Hindlimb muscle (tissue), 1 donor: Measurements from ENCODE around the gene PPP2CA. TPM values are rescaled to one million over a fixed set of nuclear protein-coding genes. Genes with fewer than 3 reads are reported as not detected.

Experiments
- DNase-seq: peaks from one replicate; pipeline ENCODE4 v3.0.0-alpha.2; 2013
- polyA plus RNA-seq: library from polyadenylated mRNA; unstranded; fragments of 120-200 nt; gene quantifications from one replicate; pipeline ENCODE4 v1.2.1, GENCODE V29; 2013; ENCODE audit not compliant: insufficient read length

PPP2CA gene
- polyA plus RNA-seq, 1 donor = 111 TPM

DNA sequence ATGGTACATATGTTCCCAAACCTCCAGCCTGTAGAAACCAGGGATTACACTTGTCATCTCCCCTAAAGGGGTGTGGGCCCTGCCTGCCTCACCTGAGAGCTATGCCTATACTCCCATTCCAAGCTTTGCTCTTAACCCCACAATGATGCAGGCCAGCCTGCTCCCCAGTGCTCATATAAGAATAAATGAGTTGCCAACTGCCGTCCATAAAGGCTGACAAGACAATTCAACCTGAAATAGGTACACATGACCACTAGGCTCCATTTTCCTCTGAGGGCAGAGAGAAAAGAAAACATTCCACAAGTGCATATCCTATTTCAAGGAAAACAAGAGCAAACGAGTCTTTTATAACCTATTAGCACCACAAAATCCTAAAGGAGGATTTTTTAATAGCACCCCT, 77.6 kb downstream of the PPP2CA start:
- DNase-seq = no peak

DNA sequence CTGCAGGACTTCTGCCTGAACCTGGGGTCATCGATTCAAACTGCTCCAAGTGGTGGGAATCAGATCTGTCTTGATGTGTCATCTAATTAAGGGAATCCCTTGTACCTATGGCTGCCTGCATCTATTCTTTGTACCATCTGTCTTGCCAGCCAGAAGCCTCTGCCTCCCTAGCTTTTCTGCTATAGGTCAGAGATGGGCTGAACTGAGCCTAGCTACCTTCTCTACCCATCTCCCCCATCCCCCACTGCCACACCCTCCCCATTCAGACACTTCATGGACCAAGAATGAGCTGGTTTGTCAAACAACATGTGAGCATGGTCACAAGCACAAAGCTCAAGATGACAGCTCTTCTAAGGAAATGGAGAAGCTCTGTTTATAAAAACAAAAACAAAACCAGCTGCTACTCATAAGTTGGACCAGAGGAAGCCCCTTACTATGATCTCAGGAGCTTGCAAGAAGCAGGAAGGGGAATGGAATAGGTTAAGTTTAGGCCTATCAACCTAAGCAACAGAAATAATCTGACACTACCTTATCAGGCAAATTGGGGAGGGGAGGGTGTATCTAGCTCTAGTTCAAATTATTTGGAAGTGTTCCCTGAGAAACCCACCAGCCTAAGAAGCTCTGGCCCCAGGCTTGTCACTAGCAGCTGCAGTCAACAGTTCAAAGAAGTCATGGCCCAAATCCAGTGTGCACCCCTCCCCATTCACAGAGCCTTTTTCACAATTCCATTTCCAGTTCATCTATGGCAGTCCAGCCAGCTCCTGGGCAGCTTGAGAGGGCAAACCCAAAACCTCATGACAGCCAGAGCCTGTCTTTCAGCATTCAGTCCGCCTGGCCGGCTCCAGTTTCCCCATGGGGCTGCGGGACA, 79.0 kb downstream of the PPP2CA start:
- DNase-seq = no peak

DNA sequence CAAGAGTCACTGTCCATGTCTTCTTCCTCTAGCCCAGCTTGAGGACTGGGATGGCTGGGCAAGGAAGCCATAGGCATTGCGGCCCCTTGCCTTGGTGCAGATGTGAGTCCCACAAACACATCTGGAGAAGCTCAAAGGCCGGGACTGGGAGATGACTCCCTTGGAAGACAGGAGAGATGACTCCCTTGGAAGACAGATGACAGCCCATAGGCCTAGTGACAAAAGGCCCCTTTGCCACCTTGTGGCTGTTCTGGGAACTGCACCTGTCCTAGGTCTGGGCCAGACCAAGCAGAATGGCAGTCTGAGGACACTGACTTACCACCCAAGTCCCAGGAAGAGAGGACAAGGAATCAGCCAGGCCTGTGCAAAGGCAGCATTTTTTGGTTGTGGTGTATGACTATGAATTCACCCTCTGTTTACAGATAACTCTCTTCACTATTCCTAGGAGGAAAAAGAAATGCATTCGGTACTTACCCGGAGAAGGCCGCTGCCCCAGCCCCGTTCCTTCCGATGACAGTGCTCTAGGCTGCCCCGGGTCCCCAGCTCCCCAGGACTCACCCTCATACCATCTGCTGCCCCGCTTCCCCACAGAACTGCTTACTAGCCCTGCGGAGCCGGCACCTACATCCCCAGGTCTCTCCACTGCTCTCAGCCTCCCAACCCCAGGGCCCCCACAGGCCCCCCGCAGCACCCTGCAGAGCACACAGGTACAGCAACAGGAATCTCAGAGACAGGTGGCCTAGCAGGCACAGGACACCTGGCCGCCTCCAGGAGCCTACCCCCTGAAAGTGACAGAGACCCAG, 79.9 kb downstream of the PPP2CA start:
- DNase-seq = peak; percentile 63

DNA sequence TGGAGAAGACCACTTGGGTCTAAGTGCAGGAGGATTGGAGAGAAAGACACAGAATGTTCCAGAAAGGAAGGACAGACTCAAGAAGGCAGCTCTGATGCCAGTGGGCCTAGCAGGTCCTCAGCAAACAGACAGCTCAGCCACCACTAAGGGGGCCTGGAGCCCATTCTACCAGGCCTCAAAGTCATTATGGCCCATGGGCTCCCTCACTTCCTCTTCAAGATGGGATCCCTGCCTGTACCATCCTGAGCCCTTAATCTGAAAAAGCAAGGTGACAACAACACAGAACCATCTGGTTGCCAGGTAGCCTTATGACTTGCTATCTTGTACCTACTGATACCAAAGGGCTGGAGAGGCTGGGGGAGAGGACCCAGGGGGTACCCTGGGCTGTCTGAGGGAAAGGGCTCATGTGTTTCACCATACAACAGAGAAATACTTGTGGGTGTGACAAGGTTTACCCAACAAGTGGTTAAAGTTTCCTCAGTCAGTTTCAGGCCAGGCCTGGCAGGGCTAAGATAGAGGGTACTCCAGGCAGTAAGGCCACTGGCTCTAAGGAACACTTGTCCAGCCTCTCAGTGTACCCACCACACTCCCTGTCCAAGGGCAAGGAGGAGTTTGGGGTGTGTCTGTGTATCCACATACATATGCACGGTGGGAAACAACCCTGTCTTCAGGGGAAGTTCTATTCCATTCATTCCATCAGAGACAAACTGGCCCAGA, 80.7 kb downstream of the PPP2CA start:
- DNase-seq = no peak

Other genes starting within 250 kb of the PPP2CA start
- 208 TPM for gene VDAC1, start 221.1 kb downstream of the PPP2CA start, polyA plus RNA-seq
- gene TCF7, start 111.4 kb downstream of the PPP2CA start, polyA plus RNA-seq = 2.3 TPM
- 332 TPM for gene SKP1, start 49.1 kb downstream of the PPP2CA start, polyA plus RNA-seq
- 3.9 TPM for gene CDKL3, start 141.1 kb upstream of the PPP2CA start, polyA plus RNA-seq
- gene UBE2B, start 145.5 kb upstream of the PPP2CA start, polyA plus RNA-seq = 148 TPM
- 31.4 TPM for gene CDKN2AIPNL, start 185.8 kb upstream of the PPP2CA start, polyA plus RNA-seq